HEK293T (cell line): ENCODE measurements around the gene GDF2.

Experiments
- ARNT ChIP-seq: fragments of 450-650 bp; IDR thresholded peaks from 2 replicates; pipeline ENCODE4 v1.6.1; 2017; ENCODE audit warnings: mild to moderate bottlenecking
- BHLHE40 ChIP-seq: fragments of 450-650 bp; IDR thresholded peaks from 2 replicates; pipeline ENCODE4 v1.6.1; 2016; ENCODE audit warnings: mild to moderate bottlenecking, moderate library complexity, borderline replicate concordance
- ELF4 ChIP-seq: fragments of 450-650 bp; IDR thresholded peaks from 2 replicates; pipeline ENCODE4 v1.6.1; 2017; ENCODE audit warnings: antibody characterized with exemption
- FOXA1 ChIP-seq: fragments of 450-650 bp; IDR thresholded peaks from 2 replicates; pipeline ENCODE4 v1.6.1; 2016; ENCODE audit warnings: mild to moderate bottlenecking
- FOXK2 ChIP-seq: fragments of 450-650 bp; IDR thresholded peaks from 2 replicates; pipeline ENCODE4 v1.6.1; 2016; ENCODE audit warnings: mild to moderate bottlenecking
- FOXM1 ChIP-seq: fragments of 450-650 bp; IDR thresholded peaks from 2 replicates; pipeline ENCODE4 v1.6.1; 2017; ENCODE audit warnings: mild to moderate bottlenecking, borderline replicate concordance
- HDGF ChIP-seq: fragments of 450-650 bp; IDR thresholded peaks from 2 replicates; pipeline ENCODE4 v1.6.1; 2017; ENCODE audit warnings: antibody characterized with exemption, borderline replicate concordance
- L3MBTL2 ChIP-seq: fragments of 450-650 bp; conservative IDR thresholded peaks from 2 replicates; pipeline ENCODE4 v1.6.1; 2016; ENCODE audit warnings: mild to moderate bottlenecking
- LEF1 ChIP-seq: fragments of 450-650 bp; IDR thresholded peaks from 2 replicates; pipeline ENCODE4 v1.6.1; 2017; ENCODE audit warnings: mild to moderate bottlenecking, borderline replicate concordance
- PKNOX1 ChIP-seq: fragments of 450-650 bp; IDR thresholded peaks from 2 replicates; pipeline ENCODE4 v1.6.1; 2016
- SUZ12 ChIP-seq: fragments of 450-650 bp; IDR thresholded peaks from 2 replicates; pipeline ENCODE4 v1.6.1; 2016; ENCODE audit warnings: mild to moderate bottlenecking
- TARDBP ChIP-seq: fragments of 450-650 bp; IDR thresholded peaks from 2 replicates; pipeline ENCODE4 v1.6.1; 2016
- ZNF384 ChIP-seq: fragments of 450-650 bp; IDR thresholded peaks from 2 replicates; pipeline ENCODE4 v1.6.1; 2016

GRCh38 chr10:47323087-47323486, 833 bp downstream of the GDF2 start:
- no peak for TF ChIP-seq FOXM1
- TF ChIP-seq FOXA1, result no peak
- TF ChIP-seq TARDBP, result no peak
- no peak for TF ChIP-seq L3MBTL2
- TF ChIP-seq PKNOX1, result no peak
- TF ChIP-seq FOXK2, result no peak
- no peak for TF ChIP-seq HDGF
- no peak for TF ChIP-seq ARNT
- TF ChIP-seq ELF4, result no peak
- no peak for TF ChIP-seq ZNF384
- TF ChIP-seq LEF1, result no peak
- no peak for TF ChIP-seq BHLHE40
- TF ChIP-seq SUZ12, result no peak
